ENCODE data around the gene DNAJC5.
A peak's percentile ranks its signal among the peaks of the same experiment; 100 is the strongest.
"Not testable (repeated sequence)": the region's sequence is repeated elsewhere in the genome, so short reads cannot be mapped to it uniquely, and the experiment has no call there.

Gene DNAJC5, protein sequence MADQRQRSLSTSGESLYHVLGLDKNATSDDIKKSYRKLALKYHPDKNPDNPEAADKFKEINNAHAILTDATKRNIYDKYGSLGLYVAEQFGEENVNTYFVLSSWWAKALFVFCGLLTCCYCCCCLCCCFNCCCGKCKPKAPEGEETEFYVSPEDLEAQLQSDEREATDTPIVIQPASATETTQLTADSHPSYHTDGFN

DNA sequence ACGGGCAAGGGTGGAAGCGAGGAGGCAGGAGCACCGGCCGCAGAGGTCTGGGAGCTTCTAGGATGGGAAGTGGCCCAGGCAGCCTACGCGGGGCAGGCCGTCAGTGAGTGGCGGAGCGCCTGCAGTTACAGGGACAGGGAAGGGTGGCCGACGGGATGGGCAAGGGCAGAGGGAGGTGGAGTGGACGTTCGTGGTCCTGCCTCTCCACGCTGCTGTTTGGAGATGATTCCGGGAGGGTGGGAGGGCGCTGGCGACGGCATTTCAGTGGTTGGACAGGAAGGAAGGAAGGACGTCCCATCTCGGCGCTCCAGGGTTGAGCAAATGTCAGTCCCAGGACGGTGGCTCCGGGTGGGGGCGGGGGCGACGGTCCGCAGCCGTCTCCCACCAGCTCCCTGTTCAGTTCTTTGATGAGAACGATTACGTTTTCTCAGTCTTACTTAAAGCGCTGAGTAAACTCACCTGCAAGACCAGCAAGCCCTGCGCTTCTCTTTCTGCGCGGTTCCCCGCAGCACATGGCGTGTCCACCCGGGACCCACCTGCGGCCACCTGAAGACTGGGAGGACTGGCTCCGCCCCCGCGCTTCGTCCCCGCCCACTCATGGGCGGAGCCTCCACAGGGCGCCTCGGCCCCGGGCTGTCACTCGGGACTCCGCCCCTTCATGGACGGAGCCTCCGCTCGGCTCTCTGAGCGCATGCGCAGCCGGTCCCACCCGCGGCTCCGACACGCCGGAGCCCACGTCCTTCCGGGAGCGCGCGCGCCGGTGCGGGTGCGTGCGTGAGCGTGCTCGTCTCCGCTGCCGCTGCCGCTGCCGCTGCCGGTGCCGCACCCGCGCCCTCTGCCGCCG is at the start of gene DNAJC5:
Gene DNAJC5, plus strand, starts transcription at position 769 of the 844 bp plus-strand sequence. CDS start 33,220 bp downstream, outside the sequence.
- Histone ChIP-seq H3K9ac (ENCODE audit: low read depth in 1 of 2, low read length in 2 of 2) (peak within 1 kb of the TSS; percentile 71 to 79), H3K4me1 (ENCODE audit: control insufficient read depth in 2 of 2, insufficient read depth in 2 of 2, low read length in 2 of 2) (peaks cover 13 to 19% of the 10 kb centered on the region in 2 donors)

GRCh38 chr20:63846128-63846771 is 48.7 kb upstream of the DNAJC5 start:
- Histone ChIP-seq H3K9ac (ENCODE audit: low read depth in 1 of 2, low read length in 2 of 2) (peak overlapping the region in 1 of 2 donors; percentile 51), H3K4me3 (ENCODE audit: low read length in 2 of 2) (no peak overlapping the region), H3K4me1 (ENCODE audit: control insufficient read depth in 2 of 2, insufficient read depth in 2 of 2, low read length in 2 of 2) (peaks cover 4 to 7% of the 10 kb centered on the region in 2 donors), H3K36me3 (ENCODE audit: control insufficient read depth in 2 of 2, insufficient read depth in 2 of 2, low read length in 2 of 2) (no peaks in the 10 kb centered on the region), H3K27ac (ENCODE audit: low read depth in 2 of 2, low read length in 2 of 2) (peak overlapping the region in 1 of 2 donors; percentile 16), H3K27me3 (ENCODE audit: control insufficient read depth in 2 of 2, insufficient read depth in 2 of 2, low read length in 2 of 2) (peaks cover 21 to 29% of the 10 kb centered on the region in 2 donors), H3K9me3 (ENCODE audit: control insufficient read depth in 2 of 2, low read length in 2 of 2) (no peaks in the 10 kb centered on the region)

More for the DNA sequence above, at the start of gene DNAJC5:
- Histone ChIP-seq H3K9me3 (ENCODE audit: control insufficient read depth in 2 of 2, low read length in 2 of 2) (no peaks in the 10 kb centered on the region), H3K4me3 (ENCODE audit: low read length in 2 of 2) (peak within 1 kb of the TSS; percentile 63 to 87), H3K27me3 (ENCODE audit: control insufficient read depth in 2 of 2, insufficient read depth in 2 of 2, low read length in 2 of 2) (no peaks in the 10 kb centered on the region), H3K27ac (ENCODE audit: low read depth in 2 of 2, low read length in 2 of 2) (peak within 1 kb of the TSS; percentile 83 to 85), H3K36me3 (ENCODE audit: control insufficient read depth in 2 of 2, insufficient read depth in 2 of 2, low read length in 2 of 2) (peaks cover 20 to 33% of the 10 kb centered on the region in 2 donors)

- H3K36me3 ChIP-seq (ENCODE audit: control insufficient read depth in 2 of 2, insufficient read depth in 2 of 2, low read length in 2 of 2) = no peaks in the 10 kb centered on the region
- no peak overlapping the region for H3K9ac ChIP-seq (ENCODE audit: low read depth in 1 of 2, low read length in 2 of 2)
- peak overlapping the region in 1 of 2 donors; percentile 2 for H3K27ac ChIP-seq (ENCODE audit: low read depth in 2 of 2, low read length in 2 of 2)
- H3K9me3 ChIP-seq (ENCODE audit: control insufficient read depth in 2 of 2, low read length in 2 of 2) = no peaks in the 10 kb centered on the region
- peaks cover 4 to 7% of the 10 kb centered on the region in 2 donors for H3K4me1 ChIP-seq (ENCODE audit: control insufficient read depth in 2 of 2, insufficient read depth in 2 of 2, low read length in 2 of 2)
- peaks cover 21 to 29% of the 10 kb centered on the region in 2 donors for H3K27me3 ChIP-seq (ENCODE audit: control insufficient read depth in 2 of 2, insufficient read depth in 2 of 2, low read length in 2 of 2)
- no peak overlapping the region for H3K4me3 ChIP-seq (ENCODE audit: low read length in 2 of 2)
Measured at GRCh38 chr20:63846888-63847236, 48.1 kb upstream of the DNAJC5 start.

GRCh38 chr20:63847237-63848002 is 47.5 kb upstream of the DNAJC5 start:
- Histone ChIP-seq H3K36me3 (ENCODE audit: control insufficient read depth in 2 of 2, insufficient read depth in 2 of 2, low read length in 2 of 2) (no peaks in the 10 kb centered on the region), H3K4me1 (ENCODE audit: control insufficient read depth in 2 of 2, insufficient read depth in 2 of 2, low read length in 2 of 2) (peaks cover 4 to 7% of the 10 kb centered on the region in 2 donors), H3K27me3 (ENCODE audit: control insufficient read depth in 2 of 2, insufficient read depth in 2 of 2, low read length in 2 of 2) (peaks cover 21 to 29% of the 10 kb centered on the region in 2 donors), H3K4me3 (ENCODE audit: low read length in 2 of 2) (no peak overlapping the region), H3K27ac (ENCODE audit: low read depth in 2 of 2, low read length in 2 of 2) (no peak overlapping the region), H3K9ac (ENCODE audit: low read depth in 1 of 2, low read length in 2 of 2) (no peak overlapping the region), H3K9me3 (ENCODE audit: control insufficient read depth in 2 of 2, low read length in 2 of 2) (no peaks in the 10 kb centered on the region)

- Histone ChIP-seq H3K36me3 (ENCODE audit: control insufficient read depth in 2 of 2, insufficient read depth in 2 of 2, low read length in 2 of 2) (no peaks in the 10 kb centered on the region), H3K9me3 (ENCODE audit: control insufficient read depth in 2 of 2, low read length in 2 of 2) (no peaks in the 10 kb centered on the region), H3K4me1 (ENCODE audit: control insufficient read depth in 2 of 2, insufficient read depth in 2 of 2, low read length in 2 of 2) (peaks cover 4 to 7% of the 10 kb centered on the region in 2 donors), H3K4me3 (ENCODE audit: low read length in 2 of 2) (no peak overlapping the region), H3K9ac (ENCODE audit: low read depth in 1 of 2, low read length in 2 of 2) (no peak overlapping the region), H3K27me3 (ENCODE audit: control insufficient read depth in 2 of 2, insufficient read depth in 2 of 2, low read length in 2 of 2) (peaks cover 18 to 28% of the 10 kb centered on the region in 2 donors), H3K27ac (ENCODE audit: low read depth in 2 of 2, low read length in 2 of 2) (no peak overlapping the region)
Measured at GRCh38 chr20:63848003-63848911, 46.7 kb upstream of the DNAJC5 start.

DNA sequence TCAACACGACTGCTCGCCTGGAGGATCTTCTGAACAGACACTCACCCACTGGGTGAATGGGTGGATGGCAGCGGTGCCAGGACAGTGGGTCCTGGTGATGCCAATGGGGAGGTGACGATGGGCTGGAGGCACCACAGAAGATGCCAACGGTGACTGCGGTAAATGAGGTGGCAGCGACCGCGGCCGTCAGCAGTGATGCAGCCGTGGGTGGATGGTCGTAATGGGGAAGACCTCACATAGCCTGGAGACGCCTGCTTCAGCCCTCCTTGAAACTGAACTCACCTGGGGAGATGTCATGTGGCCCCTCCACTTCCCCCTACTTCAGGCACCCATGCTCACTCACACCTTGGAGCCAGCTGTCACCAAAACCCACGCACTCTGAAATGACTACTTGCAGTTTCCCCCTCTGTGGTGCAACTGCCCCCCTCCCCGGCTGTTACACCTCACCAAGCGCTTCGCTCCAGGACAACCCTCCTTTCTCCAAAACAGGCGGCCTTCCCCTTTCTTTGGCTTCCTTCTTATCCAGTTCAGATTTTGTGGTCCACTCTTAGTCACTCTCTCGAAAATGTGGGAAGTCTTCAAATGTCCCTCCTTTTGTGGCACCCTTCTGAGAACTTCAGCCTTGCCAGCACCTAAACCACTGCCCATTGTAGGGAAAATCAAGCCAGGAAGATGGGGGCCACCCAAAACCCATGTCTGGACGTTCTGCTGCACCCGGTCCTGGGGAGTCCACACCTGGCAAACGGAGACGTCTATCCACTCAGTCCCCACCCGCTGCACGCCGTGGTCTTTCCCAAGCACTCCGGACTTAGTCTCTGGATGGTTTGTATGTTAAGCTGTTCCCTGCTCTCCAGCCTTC is 44.0 kb upstream of the DNAJC5 start:
- H3K9ac ChIP-seq (ENCODE audit: low read depth in 1 of 2, low read length in 2 of 2) = no peak overlapping the region
- H3K27ac ChIP-seq (ENCODE audit: low read depth in 2 of 2, low read length in 2 of 2) = peak overlapping the region in 1 of 2 donors; percentile 11
- no peaks in the 10 kb centered on the region for H3K36me3 ChIP-seq (ENCODE audit: control insufficient read depth in 2 of 2, insufficient read depth in 2 of 2, low read length in 2 of 2)
- H3K9me3 ChIP-seq (ENCODE audit: control insufficient read depth in 2 of 2, low read length in 2 of 2) = no peaks in the 10 kb centered on the region
- H3K4me3 ChIP-seq (ENCODE audit: low read length in 2 of 2) = no peak overlapping the region
- peaks cover 15% of the 10 kb centered on the region in 2 donors for H3K4me1 ChIP-seq (ENCODE audit: control insufficient read depth in 2 of 2, insufficient read depth in 2 of 2, low read length in 2 of 2)
- H3K27me3 ChIP-seq (ENCODE audit: control insufficient read depth in 2 of 2, insufficient read depth in 2 of 2, low read length in 2 of 2) = peaks cover 14 to 16% of the 10 kb centered on the region in 2 donors

- H3K4me1 ChIP-seq (ENCODE audit: control insufficient read depth in 2 of 2, insufficient read depth in 2 of 2, low read length in 2 of 2) = peaks cover 13 to 15% of the 10 kb centered on the region in 2 donors
- H3K9ac ChIP-seq (ENCODE audit: low read depth in 1 of 2, low read length in 2 of 2); H3K4me3 ChIP-seq (ENCODE audit: low read length in 2 of 2); H3K9me3 ChIP-seq (ENCODE audit: control insufficient read depth in 2 of 2, low read length in 2 of 2); H3K36me3 ChIP-seq (ENCODE audit: control insufficient read depth in 2 of 2, insufficient read depth in 2 of 2, low read length in 2 of 2): not testable (repeated sequence)
- H3K27ac ChIP-seq (ENCODE audit: low read depth in 2 of 2, low read length in 2 of 2) = peak overlapping the region in 1 of 2 donors; percentile 11
- peaks cover 13 to 16% of the 10 kb centered on the region in 2 donors for H3K27me3 ChIP-seq (ENCODE audit: control insufficient read depth in 2 of 2, insufficient read depth in 2 of 2, low read length in 2 of 2)
Measured at GRCh38 chr20:63851548-63851943, 43.4 kb upstream of the DNAJC5 start.

GRCh38 chr20:63853733-63854068 is 41.2 kb upstream of the DNAJC5 start:
- H3K4me3 ChIP-seq (ENCODE audit: low read length in 2 of 2); H3K36me3 ChIP-seq (ENCODE audit: control insufficient read depth in 2 of 2, insufficient read depth in 2 of 2, low read length in 2 of 2); H3K9ac ChIP-seq (ENCODE audit: low read depth in 1 of 2, low read length in 2 of 2); H3K9me3 ChIP-seq (ENCODE audit: control insufficient read depth in 2 of 2, low read length in 2 of 2): not testable (repeated sequence)
- H3K27ac ChIP-seq (ENCODE audit: low read depth in 2 of 2, low read length in 2 of 2) = peak overlapping the region in 1 of 2 donors; percentile 65
- H3K4me1 ChIP-seq (ENCODE audit: control insufficient read depth in 2 of 2, insufficient read depth in 2 of 2, low read length in 2 of 2) = peaks cover 20 to 22% of the 10 kb centered on the region in 2 donors
- H3K27me3 ChIP-seq (ENCODE audit: control insufficient read depth in 2 of 2, insufficient read depth in 2 of 2, low read length in 2 of 2) = peaks cover 10 to 21% of the 10 kb centered on the region in 2 donors

Measured in mucosa of rectum (tissue), 2 donors.